Smooth muscle cell (in vitro differentiated cells): ENCODE measurements around the gene SLC24A3. TPM values are rescaled to one million over a fixed set of nuclear protein-coding genes. Genes with fewer than 3 reads are reported as not detected.

Experiments
- DNase-seq: peaks from one replicate; lab custom pipeline; 2025; ENCODE audit not compliant: unreplicated experiment; lab: John Stamatoyannopoulos, UW
- H2AFZ ChIP-seq: fragments of 200-600 bp; sonication (generic); 2 replicates; pipeline ENCODE4 v1.6.0; 2016; ENCODE audit warnings: antibody characterized with exemption, low read depth, mild to moderate bottlenecking
- H3F3A ChIP-seq: fragments of 200-600 bp; sonication (generic); 2 replicates; pipeline ENCODE4 v1.6.0; 2017; ENCODE audit warnings: antibody characterized with exemption, low read depth
- H3K27ac ChIP-seq: fragments of 200-600 bp; sonication (generic); 2 replicates; pipeline ENCODE4 v1.5.1; 2016; ENCODE audit warnings: low read depth, mild to moderate bottlenecking
- H3K27me3 ChIP-seq: fragments of 200-600 bp; sonication (generic); 2 replicates; pipeline ENCODE4 v1.6.1; 2016; ENCODE audit warnings: low read depth, mild to moderate bottlenecking
- H3K36me3 ChIP-seq: fragments of 200-600 bp; sonication (generic); 2 replicates; pipeline ENCODE4 v1.5.1; 2016; ENCODE audit warnings: low read depth
- H3K4me1 ChIP-seq: fragments of 200-600 bp; sonication (generic); 2 replicates; pipeline ENCODE4 v1.5.1; 2016; ENCODE audit warnings: low read depth
- H3K4me2 ChIP-seq: fragments of 200-600 bp; sonication (generic); 2 replicates; pipeline ENCODE4 v1.6.0; 2016; ENCODE audit warnings: mild to moderate bottlenecking
- H3K4me3 ChIP-seq: fragments of 200-600 bp; sonication (generic); 2 replicates; pipeline ENCODE4 v1.5.1; 2016; ENCODE audit warnings: mild to moderate bottlenecking
- H3K79me2 ChIP-seq: fragments of 200-600 bp; sonication (generic); 2 replicates; pipeline ENCODE4 v1.6.0; 2016; ENCODE audit warnings: low read depth, mild to moderate bottlenecking
- H3K9ac ChIP-seq: fragments of 200-600 bp; sonication (generic); 2 replicates; pipeline ENCODE4 v1.6.0; 2016; ENCODE audit warnings: low read depth
- H3K9me3 ChIP-seq: fragments of 200-600 bp; sonication (generic); replicated peaks from 2 replicates; pipeline ENCODE4 v1.5.1; 2016; ENCODE audit warnings: low read depth
- H4K20me1 ChIP-seq: fragments of 200-600 bp; sonication (generic); 2 replicates; pipeline ENCODE4 v1.6.0; 2016; ENCODE audit warnings: low read depth
- WGBS: methylation state at CpG from one replicate; pipeline ENCODE4 v1.1.7; 2016; ENCODE audit warnings: low lambda C conversion rate; 5-methylcytosine and 5-hydroxymethylcytosine counted together
- polyA plus RNA-seq: library from polyadenylated mRNA; unstranded; fragments of >200 nt; fragmentation: Nextera tagmentation; extraction: Ambion mirVana; gene quantifications from 2 replicates; pipeline ENCODE4 v1.2.1, GENCODE V29; 2016
- total RNA-seq: library from RNA; depleted of rRNA; stranded (reverse); fragments of >200 nt; gene quantifications from 2 replicates; pipeline ENCODE4 v1.2.3, GENCODE V29; 2014
- TF ChIP-seq, protein P1 (sequence below): fragments of 200-600 bp; sonication (generic); IDR thresholded peaks from 2 replicates; pipeline ENCODE4 v1.5.1; 2017; ENCODE audit warnings: borderline replicate concordance, mild to moderate bottlenecking, antibody characterized with exemption; ENCODE audit not compliant: insufficient read depth, poor library complexity, severe bottlenecking

The SLC24A3 gene
- total and polyA plus RNA-seq, 2 experiments from 2014 or later: 2.5 to 3.2 TPM

DNA sequence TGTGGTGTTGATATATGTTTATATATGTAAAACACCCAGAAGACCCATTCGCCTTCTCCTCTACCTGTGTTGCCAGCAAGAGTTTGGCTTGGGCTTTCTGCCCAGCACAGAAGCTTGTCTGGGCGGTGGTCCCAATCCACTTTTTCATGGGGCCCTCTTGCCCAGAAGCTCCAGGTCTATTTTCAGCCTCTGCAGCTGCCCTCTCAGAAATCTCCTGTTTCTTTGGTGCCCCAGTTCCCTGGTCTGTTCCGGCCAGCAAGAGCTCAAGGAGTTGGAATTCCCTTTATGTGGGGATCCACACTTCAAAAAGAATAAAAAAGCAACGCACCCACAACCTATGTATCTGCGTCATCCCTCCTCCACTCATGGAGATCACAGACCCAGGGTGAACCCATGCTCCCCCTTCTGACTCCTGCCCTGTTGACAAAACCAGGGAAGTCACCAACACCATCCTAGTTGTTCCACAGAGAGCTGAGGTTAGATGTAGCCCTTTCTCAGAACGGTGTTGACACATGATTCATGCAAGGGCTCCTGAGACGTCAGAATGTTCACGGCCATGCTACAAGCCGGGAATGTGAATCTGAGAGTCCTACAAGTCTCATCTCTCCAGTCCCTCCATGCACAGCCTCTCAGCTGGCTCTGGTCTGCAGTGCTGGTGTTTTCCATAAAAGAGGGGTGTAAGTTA is 388.8 kb downstream of the SLC24A3 start:
- TF ChIP-seq, protein P1, sequence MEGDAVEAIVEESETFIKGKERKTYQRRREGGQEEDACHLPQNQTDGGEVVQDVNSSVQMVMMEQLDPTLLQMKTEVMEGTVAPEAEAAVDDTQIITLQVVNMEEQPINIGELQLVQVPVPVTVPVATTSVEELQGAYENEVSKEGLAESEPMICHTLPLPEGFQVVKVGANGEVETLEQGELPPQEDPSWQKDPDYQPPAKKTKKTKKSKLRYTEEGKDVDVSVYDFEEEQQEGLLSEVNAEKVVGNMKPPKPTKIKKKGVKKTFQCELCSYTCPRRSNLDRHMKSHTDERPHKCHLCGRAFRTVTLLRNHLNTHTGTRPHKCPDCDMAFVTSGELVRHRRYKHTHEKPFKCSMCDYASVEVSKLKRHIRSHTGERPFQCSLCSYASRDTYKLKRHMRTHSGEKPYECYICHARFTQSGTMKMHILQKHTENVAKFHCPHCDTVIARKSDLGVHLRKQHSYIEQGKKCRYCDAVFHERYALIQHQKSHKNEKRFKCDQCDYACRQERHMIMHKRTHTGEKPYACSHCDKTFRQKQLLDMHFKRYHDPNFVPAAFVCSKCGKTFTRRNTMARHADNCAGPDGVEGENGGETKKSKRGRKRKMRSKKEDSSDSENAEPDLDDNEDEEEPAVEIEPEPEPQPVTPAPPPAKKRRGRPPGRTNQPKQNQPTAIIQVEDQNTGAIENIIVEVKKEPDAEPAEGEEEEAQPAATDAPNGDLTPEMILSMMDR: no peak
- H3K9me3 ChIP-seq: no peaks in the 10 kb centered on the region
- H3K9ac ChIP-seq: no peak overlapping the region
- H3K4me1 ChIP-seq: no peaks in the 10 kb centered on the region
- no peaks in the 10 kb centered on the region for H3K36me3 ChIP-seq
- no peaks in the 10 kb centered on the region for H3K27me3 ChIP-seq
- no peaks in the 10 kb centered on the region for H3K79me2 ChIP-seq
- no peak for DNase-seq
- H3K4me2 ChIP-seq: no peak overlapping the region
- no peak overlapping the region for H3K4me3 ChIP-seq
- H2AFZ ChIP-seq: no peak overlapping the region
- H3F3A ChIP-seq: no peaks in the 10 kb centered on the region
- no peaks in the 10 kb centered on the region for H4K20me1 ChIP-seq
- H3K27ac ChIP-seq: no peak overlapping the region
- WGBS: 77% methylated on average over 9 of the region's 9 CpGs

DNA sequence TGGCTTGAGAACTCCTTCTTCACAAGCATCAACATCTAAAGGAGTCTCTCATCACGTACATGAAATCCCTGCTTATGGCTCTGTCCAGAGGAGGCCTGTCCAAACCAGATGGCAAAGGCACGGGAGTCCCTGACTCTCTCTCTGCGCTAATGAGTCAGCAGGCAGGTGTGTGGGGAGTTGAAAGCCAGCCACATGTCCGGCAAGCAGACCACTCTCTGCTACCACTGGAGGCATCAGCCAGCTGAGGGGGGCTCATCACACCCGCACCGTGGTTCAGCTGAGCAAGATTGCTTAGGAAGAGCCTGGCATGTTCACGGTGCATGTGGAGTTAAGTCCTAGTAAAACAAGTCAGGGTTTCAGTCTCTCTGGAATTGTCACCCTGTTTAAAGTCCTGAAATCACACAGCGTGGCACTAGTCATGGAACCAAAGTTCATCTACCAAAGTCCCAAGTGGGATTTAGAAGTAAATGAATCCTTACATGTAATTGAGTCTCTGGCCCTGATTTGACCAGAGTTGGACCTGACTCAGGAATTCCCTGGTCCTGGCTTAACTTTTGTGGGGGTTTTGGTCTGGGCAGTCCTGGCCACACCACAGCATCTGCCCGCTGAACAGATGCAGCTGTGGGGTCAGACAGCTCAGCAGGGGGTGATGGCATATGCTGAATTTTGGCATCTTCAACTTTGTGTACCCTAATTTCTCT is 390.4 kb downstream of the SLC24A3 start:
- H3K4me3 ChIP-seq: no peak overlapping the region
- no peaks in the 10 kb centered on the region for H3K27me3 ChIP-seq
- H3K79me2 ChIP-seq: no peaks in the 10 kb centered on the region
- no peaks in the 10 kb centered on the region for H3K36me3 ChIP-seq
- no peak overlapping the region for H3K27ac ChIP-seq
- H3K9ac ChIP-seq: no peak overlapping the region
- no peak for DNase-seq
- H2AFZ ChIP-seq: no peak overlapping the region
- no peaks in the 10 kb centered on the region for H4K20me1 ChIP-seq
- no peaks in the 10 kb centered on the region for H3K9me3 ChIP-seq
- TF ChIP-seq, protein P1: no peak
- no peaks in the 10 kb centered on the region for H3K4me1 ChIP-seq
- no peak overlapping the region for H3K4me2 ChIP-seq
- WGBS: 79% methylated on average over 9 of the region's 9 CpGs
- H3F3A ChIP-seq: no peaks in the 10 kb centered on the region

DNA sequence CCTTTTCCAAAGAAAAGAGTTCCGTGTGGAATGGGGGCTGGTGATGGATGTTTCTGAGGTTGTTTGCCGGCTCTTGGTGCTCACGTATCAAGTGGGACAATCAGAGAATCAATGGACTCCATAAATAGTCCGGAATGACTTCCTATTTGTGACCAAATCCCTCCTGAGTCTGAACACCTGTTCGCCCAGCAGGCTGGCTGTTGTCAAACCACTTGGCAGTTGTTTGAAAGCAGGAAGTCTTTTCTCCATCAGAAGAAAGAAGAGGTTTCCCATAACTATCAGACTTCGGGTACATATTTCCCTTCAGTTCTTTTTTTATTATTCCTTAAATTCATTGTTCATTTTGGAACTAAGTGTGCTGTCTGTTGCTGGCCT is 390.9 kb downstream of the SLC24A3 start:
- Histone ChIP-seq H3K4me2 (no peak overlapping the region), H3K79me2 (no peaks in the 10 kb centered on the region), H2AFZ (no peak overlapping the region), H3K9ac (no peak overlapping the region), H3K9me3 (no peaks in the 10 kb centered on the region), H3F3A (no peaks in the 10 kb centered on the region), H3K27ac (no peak overlapping the region), H3K27me3 (no peaks in the 10 kb centered on the region), H3K4me1 (no peaks in the 10 kb centered on the region), H3K4me3 (no peak overlapping the region), H3K36me3 (no peaks in the 10 kb centered on the region), H4K20me1 (no peaks in the 10 kb centered on the region)
- TF ChIP-seq, protein P1: no peak
- no peak for DNase-seq
- 77% methylated on average over 6 of the region's 6 CpGs for WGBS
